ENCODE results near the gene ARPC5L.

- TF ChIP-seq CTCF (conservative IDR thresholded peaks at IDR 0.05; ENCODE audit: low read length) (no peak), EZH2phosphoT487 (IDR thresholded peaks at IDR 0.05; ENCODE audit: borderline replicate concordance) (no peak)
Observed at GRCh38 chr9:124870723-124871122, 8.8 kb downstream of the ARPC5L start.

Data from Loucy (cell line).